Stimulated activated naive CD8-positive, alpha-beta T cell treated with anti-CD3 and anti-CD28 coated beads, Interleukin-15, Interleukin-2, amounts not matched to agents 100 ng/mL and 50 ng/mL, for 24 hours (primary cell): ENCODE results near the gene PTCH2.

Experiments used
- H3K27ac Mint-ChIP-seq: one replicate; pipeline ENCODE4 v1.8.0; 2021; ENCODE audit warnings: mild to moderate bottlenecking, mixed read lengths
- H3K27me3 Mint-ChIP-seq: one replicate; pipeline ENCODE4 v1.8.0; 2021; ENCODE audit warnings: mixed read lengths
- H3K36me3 Mint-ChIP-seq: one replicate; pipeline ENCODE4 v1.8.0; 2021; ENCODE audit warnings: low read depth, mixed read lengths
- H3K4me1 Mint-ChIP-seq: one replicate; pipeline ENCODE4 v1.8.0; 2021; ENCODE audit warnings: low read depth, mixed read lengths
- H3K4me3 Mint-ChIP-seq: one replicate; pipeline ENCODE4 v1.8.0; 2021; ENCODE audit warnings: mild to moderate bottlenecking, mixed read lengths
- H3K9me3 Mint-ChIP-seq: one replicate; pipeline ENCODE4 v1.8.0; 2021; ENCODE audit warnings: mixed read lengths

PTCH2 gene

GRCh38 chr1:44786841-44787426 lies 56.1 kb downstream of the PTCH2 start:
- H3K4me3 Mint-ChIP-seq = peak overlapping the region; percentile 70

GRCh38 chr1:44786138-44786840 lies 56.8 kb downstream of the PTCH2 start:
- Mint-ChIP-seq H3K4me1 (peaks cover 35% of the 10 kb centered on the region), H3K27me3 (no peaks in the 10 kb centered on the region), H3K27ac (peak overlapping the region; percentile 75), H3K4me3 (peak overlapping the region; percentile 70), H3K9me3 (no peaks in the 10 kb centered on the region), H3K36me3 (peaks cover 9% of the 10 kb centered on the region)

More at GRCh38 chr1:44786841-44787426, 56.1 kb downstream of the PTCH2 start:
- Mint-ChIP-seq H3K27ac (peak overlapping the region; percentile 75), H3K36me3 (peaks cover 3% of the 10 kb centered on the region), H3K4me1 (peaks cover 31% of the 10 kb centered on the region), H3K9me3 (no peaks in the 10 kb centered on the region), H3K27me3 (no peaks in the 10 kb centered on the region)

GRCh38 chr1:44785501-44786137 lies 57.4 kb downstream of the PTCH2 start:
- Mint-ChIP-seq H3K36me3 (peaks cover 15% of the 10 kb centered on the region), H3K27ac (peak overlapping the region; percentile 74), H3K9me3 (no peaks in the 10 kb centered on the region)

GRCh38 chr1:44785029-44785380 lies 58.0 kb downstream of the PTCH2 start:
- H3K27ac Mint-ChIP-seq = peak overlapping the region; percentile 74
- H3K9me3 Mint-ChIP-seq = no peaks in the 10 kb centered on the region
- peak overlapping the region; percentile 66 for H3K4me3 Mint-ChIP-seq
- H3K36me3 Mint-ChIP-seq = peaks cover 21% of the 10 kb centered on the region
- H3K27me3 Mint-ChIP-seq = no peaks in the 10 kb centered on the region
- peaks cover 44% of the 10 kb centered on the region for H3K4me1 Mint-ChIP-seq

More at GRCh38 chr1:44785501-44786137, 57.4 kb downstream of the PTCH2 start:
- Mint-ChIP-seq H3K27me3 (no peaks in the 10 kb centered on the region), H3K4me1 (peaks cover 38% of the 10 kb centered on the region), H3K4me3 (peak overlapping the region; percentile 66)

GRCh38 chr1:44784094-44785028 lies 58.7 kb downstream of the PTCH2 start:
- Mint-ChIP-seq H3K36me3 (peaks cover 28% of the 10 kb centered on the region), H3K4me3 (peak overlapping the region; percentile 74), H3K4me1 (peaks cover 50% of the 10 kb centered on the region), H3K27ac (peak overlapping the region; percentile 79), H3K27me3 (no peaks in the 10 kb centered on the region), H3K9me3 (no peaks in the 10 kb centered on the region)

GRCh38 chr1:44783697-44784093 lies 59.4 kb downstream of the PTCH2 start:
- peaks cover 57% of the 10 kb centered on the region for H3K4me1 Mint-ChIP-seq
- no peaks in the 10 kb centered on the region for H3K9me3 Mint-ChIP-seq
- H3K27ac Mint-ChIP-seq = peak overlapping the region; percentile 79
- no peaks in the 10 kb centered on the region for H3K27me3 Mint-ChIP-seq
- peak overlapping the region; percentile 74 for H3K4me3 Mint-ChIP-seq
- peaks cover 34% of the 10 kb centered on the region for H3K36me3 Mint-ChIP-seq

- peaks cover 65% of the 10 kb centered on the region for H3K36me3 Mint-ChIP-seq
- H3K27ac Mint-ChIP-seq = peak overlapping the region; percentile 6
- peaks cover 65% of the 10 kb centered on the region for H3K4me1 Mint-ChIP-seq
- H3K4me3 Mint-ChIP-seq = peak overlapping the region; percentile 21
- no peaks in the 10 kb centered on the region for H3K27me3 Mint-ChIP-seq
- no peaks in the 10 kb centered on the region for H3K9me3 Mint-ChIP-seq
Measured at GRCh38 chr1:44780583-44781121, 62.4 kb downstream of the PTCH2 start.

- no peaks in the 10 kb centered on the region for H3K27me3 Mint-ChIP-seq
- H3K9me3 Mint-ChIP-seq = no peaks in the 10 kb centered on the region
- peaks cover 62% of the 10 kb centered on the region for H3K4me1 Mint-ChIP-seq
- peaks cover 73% of the 10 kb centered on the region for H3K36me3 Mint-ChIP-seq
- H3K27ac Mint-ChIP-seq = peak overlapping the region; percentile 89
- H3K4me3 Mint-ChIP-seq = peak overlapping the region; percentile 97
Measured at GRCh38 chr1:44778705-44779576, 64.1 kb downstream of the PTCH2 start.

GRCh38 chr1:44777969-44778635 lies 65.0 kb downstream of the PTCH2 start:
- peaks cover 56% of the 10 kb centered on the region for H3K4me1 Mint-ChIP-seq
- H3K27ac Mint-ChIP-seq = peak overlapping the region; percentile 98
- H3K36me3 Mint-ChIP-seq = peaks cover 75% of the 10 kb centered on the region
- H3K9me3 Mint-ChIP-seq = no peaks in the 10 kb centered on the region
- no peaks in the 10 kb centered on the region for H3K27me3 Mint-ChIP-seq
- H3K4me3 Mint-ChIP-seq = peak overlapping the region; percentile 97

- Mint-ChIP-seq H3K9me3 (no peaks in the 10 kb centered on the region), H3K36me3 (peaks cover 75% of the 10 kb centered on the region), H3K4me3 (peak overlapping the region; percentile 97), H3K4me1 (peaks cover 55% of the 10 kb centered on the region), H3K27me3 (no peaks in the 10 kb centered on the region), H3K27ac (peak overlapping the region; percentile 98)
Measured at GRCh38 chr1:44777547-44777946, 65.5 kb downstream of the PTCH2 start.

GRCh38 chr1:44776730-44777068 lies 66.4 kb downstream of the PTCH2 start:
- Mint-ChIP-seq H3K27me3 (no peaks in the 10 kb centered on the region), H3K36me3 (peaks cover 70% of the 10 kb centered on the region)

GRCh38 chr1:44775930-44776729 lies 66.9 kb downstream of the PTCH2 start:
- peaks cover 49% of the 10 kb centered on the region for H3K4me1 Mint-ChIP-seq
- no peaks in the 10 kb centered on the region for H3K27me3 Mint-ChIP-seq
- H3K27ac Mint-ChIP-seq = peak overlapping the region; percentile 98
- no peaks in the 10 kb centered on the region for H3K9me3 Mint-ChIP-seq
- H3K36me3 Mint-ChIP-seq = peaks cover 65% of the 10 kb centered on the region
- peak overlapping the region; percentile 97 for H3K4me3 Mint-ChIP-seq

More at GRCh38 chr1:44776730-44777068, 66.4 kb downstream of the PTCH2 start:
- H3K9me3 Mint-ChIP-seq = no peaks in the 10 kb centered on the region
- peak overlapping the region; percentile 97 for H3K4me3 Mint-ChIP-seq
- H3K4me1 Mint-ChIP-seq = peaks cover 55% of the 10 kb centered on the region
- peak overlapping the region; percentile 98 for H3K27ac Mint-ChIP-seq
